CD4-positive, alpha-beta T cell treated with Interferon gamma for 1 hour (primary cell): ENCODE data around the gene MCM10.

ENCODE experiments used
- DNase-seq: peaks from one replicate; pipeline ENCODE4 v3.0.0-alpha.2; 2020

Gene MCM10

DNA sequence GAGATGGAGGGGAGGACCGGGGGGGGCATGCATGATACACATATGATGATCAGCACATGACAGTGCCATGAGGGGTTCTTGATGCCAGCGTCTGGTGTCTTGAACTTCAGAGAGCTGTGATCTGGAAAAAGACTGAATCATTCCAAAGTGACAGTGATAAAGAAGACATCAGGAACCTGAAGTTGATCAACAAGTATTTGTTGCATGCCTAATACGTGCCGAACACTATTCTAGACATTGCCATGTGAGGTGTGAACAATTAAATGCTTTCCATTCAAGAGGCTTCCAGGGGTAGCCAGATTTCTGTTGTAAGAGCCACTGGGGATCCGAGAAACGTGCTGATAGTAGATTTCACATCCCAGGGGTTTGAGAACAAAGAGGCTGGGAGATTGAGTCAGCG lies 6.2 kb downstream of the MCM10 start:
- no peak for DNase-seq

DNA sequence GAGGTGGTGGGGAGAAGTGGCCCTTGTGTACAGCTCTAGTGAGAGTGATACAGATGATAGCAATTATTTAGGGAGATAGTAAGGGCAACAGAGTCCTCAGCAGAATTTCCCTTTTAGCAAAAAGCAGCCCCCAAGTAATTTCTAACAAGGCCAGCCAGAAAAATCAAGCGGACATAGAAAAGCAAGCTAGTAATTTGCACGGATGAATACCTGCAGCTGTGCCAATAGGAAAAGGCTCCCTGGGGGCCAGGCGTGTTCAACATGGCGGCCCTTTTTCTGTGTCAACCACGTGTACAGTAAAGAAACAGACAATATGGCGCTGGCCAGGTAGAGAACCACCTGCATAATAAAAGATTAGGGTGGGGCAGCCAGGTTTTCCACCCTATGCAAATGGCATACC lies 7.4 kb downstream of the MCM10 start:
- no peak for DNase-seq

- no peak for DNase-seq
These were observed 12.3 kb downstream of the MCM10 start for GRCh38 chr10:13173616-13174015.

GRCh38 chr10:13180788-13181187 lies 19.4 kb downstream of the MCM10 start:
- no peak for DNase-seq

- no peak for DNase-seq
These were observed 21.1 kb downstream of the MCM10 start for GRCh38 chr10:13182424-13182823.

DNA sequence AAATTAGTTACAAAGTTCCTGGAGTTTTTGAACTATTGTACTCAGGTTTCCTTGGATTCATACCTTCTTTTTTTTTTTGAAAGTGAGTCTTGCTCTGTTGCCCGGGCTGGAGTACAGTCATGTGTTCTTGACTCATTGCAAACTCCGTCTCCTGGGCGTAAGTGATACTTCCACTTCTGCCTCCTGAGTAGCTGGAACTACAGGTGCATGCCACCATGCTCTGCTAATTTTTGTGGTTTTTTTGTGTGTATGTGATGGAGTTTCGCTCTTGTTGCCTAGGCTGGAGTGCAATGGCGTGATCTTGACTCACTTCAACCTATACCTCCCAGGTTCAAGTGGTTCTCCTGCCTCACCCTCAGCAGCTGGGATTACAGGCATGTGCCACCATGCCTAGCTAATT lies 22.3 kb downstream of the MCM10 start:
- no peak for DNase-seq

GRCh38 chr10:13184276-13184675 lies 22.9 kb downstream of the MCM10 start:
- no peak for DNase-seq

DNA sequence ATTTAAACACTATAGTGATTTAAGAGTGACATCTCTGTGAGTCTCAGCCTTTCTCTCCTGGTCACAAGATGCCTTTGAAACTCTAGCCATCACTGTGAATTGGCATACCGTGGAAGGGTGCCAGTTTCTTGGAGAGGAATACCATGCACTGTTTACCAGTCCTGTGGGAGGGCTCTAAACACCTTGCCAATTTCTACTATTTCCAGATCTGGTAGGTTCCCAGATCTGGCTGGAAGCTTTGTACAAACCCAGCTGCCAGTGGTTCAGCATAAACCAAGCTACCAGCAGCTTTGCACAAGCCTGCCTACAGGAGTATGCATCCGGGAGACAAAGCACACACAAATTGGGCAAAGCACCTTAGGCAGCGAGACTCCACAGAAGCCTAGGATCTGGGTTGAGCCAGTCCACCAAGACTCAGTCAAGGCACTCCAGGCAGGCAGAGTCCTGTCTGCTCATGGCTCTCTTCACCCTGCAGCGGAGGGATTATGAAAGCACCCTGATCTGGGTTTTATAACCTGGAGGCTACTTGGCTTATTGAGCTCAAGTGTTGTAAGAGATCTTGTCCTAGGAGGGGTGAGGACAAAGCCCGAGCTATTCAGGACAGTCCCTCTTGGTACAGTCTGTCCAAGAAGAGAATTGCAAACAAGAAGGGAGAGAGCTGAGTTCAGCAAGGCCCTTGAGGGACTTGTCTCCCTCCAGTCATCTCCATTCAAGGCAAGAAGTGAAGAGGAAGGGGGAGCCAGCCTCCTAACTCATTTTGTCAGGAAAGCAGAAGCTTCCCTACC lies 23.6 kb downstream of the MCM10 start:
- no peak for DNase-seq

DNA sequence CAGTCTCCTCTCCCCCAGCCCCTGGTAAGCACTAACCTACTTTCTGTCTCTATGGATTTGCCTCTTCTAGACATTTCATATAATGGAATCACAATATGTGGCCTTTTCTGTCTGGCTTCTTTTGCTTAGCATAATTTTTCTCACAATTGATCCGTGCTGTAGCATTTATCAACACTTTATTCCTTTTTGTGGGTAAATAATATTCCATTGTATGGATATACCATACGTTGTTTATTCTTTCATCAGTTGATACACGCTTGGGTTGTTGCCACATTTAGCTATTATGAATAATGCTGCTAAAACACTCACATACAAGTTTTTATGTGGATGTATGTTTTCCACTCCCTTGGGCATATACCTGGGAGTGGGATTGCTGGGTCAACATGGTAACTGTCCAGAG lies 25.8 kb downstream of the MCM10 start:
- no peak for DNase-seq

GRCh38 chr10:13188593-13188992 lies 27.2 kb downstream of the MCM10 start:
- DNase-seq, result no peak

- no peak for DNase-seq
These were observed 28.6 kb downstream of the MCM10 start for GRCh38 chr10:13189961-13190360.

GRCh38 chr10:13190816-13191215 lies 29.5 kb downstream of the MCM10 start:
- DNase-seq, result no peak

- DNase-seq, result no peak
These were observed 30.0 kb downstream of the MCM10 start for GRCh38 chr10:13191362-13191761.

DNA sequence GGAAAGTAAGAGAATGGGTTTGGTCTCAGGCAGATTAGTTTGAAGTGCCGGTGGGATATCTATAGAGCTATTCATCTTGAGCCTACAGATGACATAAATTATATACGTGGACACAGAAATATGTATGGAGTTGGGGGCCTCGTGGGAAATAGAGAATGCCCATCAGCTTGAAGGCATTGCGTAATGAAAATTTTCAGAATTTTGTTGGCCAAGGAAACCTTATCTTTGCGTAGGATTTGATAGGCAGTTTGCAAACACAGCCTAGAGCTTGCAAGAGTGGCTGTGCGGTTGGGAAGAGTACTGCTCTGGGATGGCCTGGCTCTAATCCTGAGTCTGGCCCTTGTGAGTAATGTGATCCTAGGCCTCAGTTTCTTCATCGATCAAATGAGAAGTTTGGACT lies 32.3 kb downstream of the MCM10 start:
- no peak for DNase-seq

GRCh38 chr10:13195016-13195415 lies 33.7 kb downstream of the MCM10 start:
- no peak for DNase-seq

DNA sequence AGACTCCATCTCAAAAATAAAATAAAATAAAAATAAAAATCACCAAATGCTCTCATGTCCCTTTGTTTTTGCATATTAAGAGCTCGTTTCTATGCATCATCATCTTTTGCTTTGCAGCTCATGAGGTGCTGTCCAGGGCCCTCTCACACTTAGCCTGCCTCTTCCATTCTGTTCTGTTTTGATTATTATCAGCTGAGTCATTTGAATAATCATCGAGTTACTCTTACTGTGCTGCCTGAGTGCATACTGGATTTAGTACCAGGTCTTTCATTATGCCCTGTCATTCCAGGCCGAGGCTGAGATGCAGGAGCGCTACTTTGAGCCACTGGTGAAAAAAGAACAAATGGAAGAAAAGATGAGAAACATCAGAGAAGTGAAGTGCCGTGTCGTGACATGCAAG lies 39.8 kb downstream of the MCM10 start:
- no peak for DNase-seq

- no peak for DNase-seq
These were observed 44.7 kb downstream of the MCM10 start for GRCh38 chr10:13206091-13206490.

- DNase-seq, result no peak
These were observed 45.4 kb downstream of the MCM10 start for GRCh38 chr10:13206546-13207443.

DNA sequence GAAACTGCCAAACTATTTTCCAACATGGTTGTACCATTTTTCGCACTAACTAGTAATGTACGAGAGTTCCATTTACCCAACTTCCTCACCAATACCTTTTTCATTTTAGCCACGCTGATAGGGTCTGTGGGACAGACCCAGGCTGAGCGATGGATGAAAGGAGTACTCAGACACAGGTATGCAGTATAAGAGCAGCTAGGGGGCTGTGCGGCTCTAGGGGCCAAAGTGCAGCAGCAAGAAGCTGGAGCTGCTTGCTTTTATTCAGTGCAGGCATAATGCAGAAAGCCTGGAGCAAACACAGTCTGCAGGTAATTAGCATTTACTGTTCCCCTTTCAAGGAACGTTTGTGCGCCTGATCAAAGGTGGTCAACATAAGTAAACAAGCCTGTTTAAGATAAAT lies 51.8 kb downstream of the MCM10 start:
- no peak for DNase-seq

DNA sequence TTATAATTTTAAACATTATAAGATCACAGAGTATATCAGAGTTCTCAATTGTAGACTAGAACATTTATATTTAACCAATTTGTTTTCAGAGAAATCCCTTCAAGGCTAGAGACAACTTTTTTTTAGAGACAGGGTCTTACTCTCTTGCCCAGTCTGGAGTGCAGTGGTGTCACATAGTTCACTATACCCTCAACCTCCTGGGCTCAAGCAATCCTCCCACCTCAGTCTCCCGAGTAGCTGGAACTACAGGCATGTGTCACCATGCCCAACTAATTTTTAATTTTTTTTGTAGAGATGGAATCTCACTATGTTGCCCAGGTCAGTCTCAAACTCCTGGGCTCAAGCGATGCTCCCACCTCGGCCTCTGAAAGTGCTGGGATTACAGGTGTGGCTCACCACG lies 57.5 kb downstream of the MCM10 start:
- no peak for DNase-seq

- no peak for DNase-seq
These were observed 58.6 kb downstream of the MCM10 start for GRCh38 chr10:13219685-13220670.

GRCh38 chr10:13221572-13221971 lies 60.2 kb downstream of the MCM10 start:
- no peak for DNase-seq

- DNase-seq, result no peak
These were observed 60.8 kb downstream of the MCM10 start for GRCh38 chr10:13222151-13222550.
